RWPE1 (cell line): Measurements from ENCODE around the gene TMEM94.
A peak's percentile ranks its signal among the peaks of the same experiment; 100 is the strongest.

Source experiments
- CTCF ChIA-PET: fragments of 350-600 bp; sonication (Branson Sonifier 250); formaldehyde crosslinking; extraction: SDS; loops from one replicate; lab custom pipeline; 2021; lab: Yijun Ruan, JAX
- POLR2A ChIA-PET: fragments of 400-600 bp; formaldehyde crosslinking; extraction: SDS; loops from one replicate; lab custom pipeline; 2020; ENCODE audit warnings: antibody characterized with exemption; ENCODE audit not compliant: low non-redundant PET; lab: Yijun Ruan, JAX
- DNase-seq: peaks from one replicate; pipeline ENCODE4 v3.0.0; 2012; ENCODE audit warnings: low spot score
- H3K27ac ChIP-seq: fragments of 450-650 bp; 2 replicates; pipeline ENCODE4 v1.5.1; 2017
- TF ChIP-seq, protein P1 (sequence below): fragments of 450-650 bp; conservative IDR thresholded peaks from 2 replicates; pipeline ENCODE4 v1.5.1; 2017; ENCODE audit warnings: low read depth, mild to moderate bottlenecking

The TMEM94 gene

GRCh38 chr17:75542728-75543336 lies 86.4 kb downstream of the TMEM94 start:
- H3K27ac ChIP-seq, result no peak overlapping the region
- CTCF ChIA-PET, result interaction anchor here (1.2 kb wide), 1 partner anchor 9 kb away, joined by 4 read pairs; no protein-coding TSS in a partner anchor
- TF ChIP-seq, protein P1, sequence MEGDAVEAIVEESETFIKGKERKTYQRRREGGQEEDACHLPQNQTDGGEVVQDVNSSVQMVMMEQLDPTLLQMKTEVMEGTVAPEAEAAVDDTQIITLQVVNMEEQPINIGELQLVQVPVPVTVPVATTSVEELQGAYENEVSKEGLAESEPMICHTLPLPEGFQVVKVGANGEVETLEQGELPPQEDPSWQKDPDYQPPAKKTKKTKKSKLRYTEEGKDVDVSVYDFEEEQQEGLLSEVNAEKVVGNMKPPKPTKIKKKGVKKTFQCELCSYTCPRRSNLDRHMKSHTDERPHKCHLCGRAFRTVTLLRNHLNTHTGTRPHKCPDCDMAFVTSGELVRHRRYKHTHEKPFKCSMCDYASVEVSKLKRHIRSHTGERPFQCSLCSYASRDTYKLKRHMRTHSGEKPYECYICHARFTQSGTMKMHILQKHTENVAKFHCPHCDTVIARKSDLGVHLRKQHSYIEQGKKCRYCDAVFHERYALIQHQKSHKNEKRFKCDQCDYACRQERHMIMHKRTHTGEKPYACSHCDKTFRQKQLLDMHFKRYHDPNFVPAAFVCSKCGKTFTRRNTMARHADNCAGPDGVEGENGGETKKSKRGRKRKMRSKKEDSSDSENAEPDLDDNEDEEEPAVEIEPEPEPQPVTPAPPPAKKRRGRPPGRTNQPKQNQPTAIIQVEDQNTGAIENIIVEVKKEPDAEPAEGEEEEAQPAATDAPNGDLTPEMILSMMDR, result no peak
- POLR2A ChIA-PET, result no interaction called here
- no peak for DNase-seq

DNA sequence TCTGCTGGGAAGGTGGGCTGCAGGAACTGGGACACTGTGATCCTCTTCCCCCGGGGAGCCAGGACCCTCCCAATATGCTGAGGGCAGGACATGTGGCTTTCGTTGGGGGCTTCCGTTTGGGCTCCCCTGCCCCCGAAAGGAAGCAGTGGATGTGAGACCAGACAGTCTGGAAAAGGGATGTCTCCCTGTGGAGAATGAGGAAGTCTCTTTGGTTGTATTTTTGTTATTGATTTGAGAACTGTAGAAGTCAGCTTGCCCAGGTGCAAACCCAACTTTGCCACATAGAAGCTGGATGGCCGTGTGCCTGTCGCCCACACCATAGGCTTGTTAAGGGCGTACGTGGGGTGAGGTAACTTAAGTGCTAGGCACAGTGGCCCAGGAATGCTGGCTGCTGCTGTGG lies 87.8 kb downstream of the TMEM94 start:
- ChIA-PET CTCF (interaction anchor here (0.5 to 0.6 kb wide), 2 partner anchors 16 to 53 kb away, joined by 3 read pairs; no protein-coding TSS in a partner anchor), POLR2A (no interaction called here)
- TF ChIP-seq, protein P1, result no peak
- H3K27ac ChIP-seq, result no peak overlapping the region
- DNase-seq, result no peak

DNA sequence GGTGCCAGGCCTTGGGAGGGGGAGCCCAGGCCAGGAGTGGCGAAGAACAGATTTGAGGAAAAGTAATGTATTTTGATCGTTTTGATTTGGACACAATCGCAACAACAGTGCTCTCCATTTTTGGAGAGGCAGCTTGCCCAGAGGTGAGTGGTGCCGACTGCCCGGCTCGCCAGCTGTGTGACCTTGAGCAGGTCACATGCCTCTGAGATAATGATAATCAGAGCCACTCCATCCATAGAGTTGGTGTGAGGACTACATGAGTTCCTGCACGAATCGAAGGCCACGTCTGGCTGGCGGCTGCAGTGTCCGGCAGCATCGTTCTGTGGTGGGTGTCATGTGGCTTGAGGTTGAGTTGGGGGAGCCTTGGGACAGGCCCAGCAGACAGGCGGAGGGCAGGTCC lies 89.7 kb downstream of the TMEM94 start:
- no peak for DNase-seq
- H3K27ac ChIP-seq, result no peak overlapping the region
- TF ChIP-seq, protein P1, result no peak
- ChIA-PET CTCF (no interaction called here), POLR2A (no interaction called here)

DNA sequence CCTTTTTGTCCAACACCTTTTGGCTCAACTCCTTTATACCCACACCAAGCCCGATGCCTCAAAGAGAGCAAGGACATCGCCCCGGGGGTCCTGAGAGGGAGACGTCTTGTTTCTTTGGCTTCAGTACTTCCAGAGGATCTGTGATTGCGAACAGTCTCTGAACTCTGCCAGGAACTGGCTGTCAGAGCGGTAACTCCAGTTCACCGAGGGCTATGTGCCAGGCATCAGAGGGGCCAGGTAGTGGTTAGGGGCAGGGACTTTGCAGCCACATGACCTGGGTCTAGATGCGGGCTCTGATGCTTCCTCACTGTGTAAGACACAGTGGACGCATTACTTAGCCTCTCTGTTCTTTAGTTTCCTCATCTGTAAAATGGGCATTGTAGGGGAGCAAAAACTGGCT lies 90.7 kb downstream of the TMEM94 start:
- TF ChIP-seq, protein P1, result no peak
- DNase-seq, result no peak
- POLR2A ChIA-PET, result no interaction called here
- no peak overlapping the region for H3K27ac ChIP-seq
- CTCF ChIA-PET, result no interaction called here

- no peak for DNase-seq
- ChIA-PET CTCF (interaction anchor here (0.6 kb wide), 1 partner anchor 302 kb away, joined by 5 read pairs; no protein-coding TSS in a partner anchor), POLR2A (interaction anchor here (0.9 to 1.0 kb wide), 2 partner anchors 11 to 17 kb away, joined by 3 read pairs; no protein-coding TSS in a partner anchor)
- TF ChIP-seq, protein P1, result no peak
- peak overlapping the region; percentile 64 for H3K27ac ChIP-seq
Observed at GRCh38 chr17:75548813-75549212, 92.4 kb downstream of the TMEM94 start.
